ENCODE measurements around the gene MBP. TPM values are rescaled to one million over a fixed set of nuclear protein-coding genes. Genes with fewer than 3 reads are reported as not detected.

MBP gene
- total and polyA plus RNA-seq, 10 of the 15 experiments (the other 5 are each of a cell fraction or from before 2014, with no cell fraction given) = 12.2 to 67.8 (median 42.1) TPM

- TF ChIP-seq BCL3 (IDR thresholded peaks at IDR 0.05; ENCODE audit: borderline replicate concordance, insufficient read depth, low read depth, low read length, poor library complexity, severe bottlenecking) (no peak), MLLT1 (IDR thresholded peaks at IDR 0.05) (no peak), MEF2A (IDR thresholded peaks at IDR 0.05; ENCODE audit: insufficient read depth, low read depth, low read length) (no peak), ATF7 (IDR thresholded peaks at IDR 0.05; ENCODE audit: low read depth) (no peak; the same call in 1 of the 2 replicates), GATAD2B (conservative IDR thresholded peaks at IDR 0.05; ENCODE audit: low read depth) (no peak), TBL1XR1 (IDR thresholded peaks at IDR 0.05; ENCODE audit: low read depth, low read length) (peak; percentile 51; the same call in 1 of the 2 replicates)
- TF ChIP-seq, protein P1, sequence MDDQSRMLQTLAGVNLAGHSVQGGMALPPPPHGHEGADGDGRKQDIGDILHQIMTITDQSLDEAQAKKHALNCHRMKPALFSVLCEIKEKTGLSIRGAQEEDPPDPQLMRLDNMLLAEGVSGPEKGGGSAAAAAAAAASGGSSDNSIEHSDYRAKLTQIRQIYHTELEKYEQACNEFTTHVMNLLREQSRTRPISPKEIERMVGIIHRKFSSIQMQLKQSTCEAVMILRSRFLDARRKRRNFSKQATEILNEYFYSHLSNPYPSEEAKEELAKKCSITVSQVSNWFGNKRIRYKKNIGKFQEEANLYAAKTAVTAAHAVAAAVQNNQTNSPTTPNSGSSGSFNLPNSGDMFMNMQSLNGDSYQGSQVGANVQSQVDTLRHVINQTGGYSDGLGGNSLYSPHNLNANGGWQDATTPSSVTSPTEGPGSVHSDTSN (IDR thresholded peaks at IDR 0.05; ENCODE audit: insufficient replicate concordance, low read depth, low read length) = no peak
Measured at GRCh38 chr18:76982841-76983583, 149.6 kb downstream of the MBP start (continued).

Data from GM12878 (cell line).